ENCODE data around the gene MIEF2.
"Not testable (repeated sequence)": the region's sequence is repeated elsewhere in the genome, so short reads cannot be mapped to it uniquely, and the experiment has no call there.

MIEF2 gene

GRCh38 chr17:18260332-18261145 is at the start of gene MIEF2:
Gene MIEF2, plus strand, starts transcription at chr17:18260662. Its CDS starts 2,059 bp downstream, at chr17:18262721.
- peak; percentile 95 for DNase-seq

- no peak for DNase-seq
Measured at GRCh38 chr17:18213666-18214270, 46.7 kb upstream of the MIEF2 start.

GRCh38 chr17:18216906-18217305 is 43.6 kb upstream of the MIEF2 start:
- not testable (repeated sequence) for DNase-seq

- DNase-seq, result peak; percentile 79
Measured at GRCh38 chr17:18217412-18218015, 42.9 kb upstream of the MIEF2 start.

GRCh38 chr17:18218756-18219415 is 41.6 kb upstream of the MIEF2 start:
- DNase-seq, result no peak

- no peak for DNase-seq
Measured at GRCh38 chr17:18224053-18224386, 36.4 kb upstream of the MIEF2 start.

- DNase-seq, result peak; percentile 74
Measured at GRCh38 chr17:18224387-18225120, 35.9 kb upstream of the MIEF2 start.

GRCh38 chr17:18225121-18225641 is 35.3 kb upstream of the MIEF2 start, which contains the start of gene LLGL1:
Gene LLGL1, plus strand, starts transcription at chr17:18225635. Its CDS starts 48 bp downstream, at chr17:18225683.
- peak; percentile 99 for DNase-seq

GRCh38 chr17:18225642-18226283 is 34.7 kb upstream of the MIEF2 start:
- DNase-seq, result peak; percentile 79

GRCh38 chr17:18226284-18226945 is 34.0 kb upstream of the MIEF2 start:
- no peak for DNase-seq

GRCh38 chr17:18227635-18228034 is 32.8 kb upstream of the MIEF2 start:
- DNase-seq, result no peak

GRCh38 chr17:18228176-18228682 is 32.2 kb upstream of the MIEF2 start:
- DNase-seq, result no peak

GRCh38 chr17:18229254-18229653 is 31.2 kb upstream of the MIEF2 start:
- no peak for DNase-seq

GRCh38 chr17:18229771-18230170 is 30.7 kb upstream of the MIEF2 start:
- no peak for DNase-seq

- no peak for DNase-seq
Measured at GRCh38 chr17:18230288-18231141, 29.9 kb upstream of the MIEF2 start.

- DNase-seq, result no peak
Measured at GRCh38 chr17:18231164-18231563, 29.3 kb upstream of the MIEF2 start.

GRCh38 chr17:18233803-18234518 is 26.5 kb upstream of the MIEF2 start:
- no peak for DNase-seq

- DNase-seq, result no peak
Measured at GRCh38 chr17:18234853-18235380, 25.5 kb upstream of the MIEF2 start.

- DNase-seq, result no peak
Measured at GRCh38 chr17:18235743-18236256, 24.7 kb upstream of the MIEF2 start.

Data from right forelimb (tissue), 1 donor.